ENCODE data around the gene MFSD2B.
"Not testable (repeated sequence)": the region's sequence is repeated elsewhere in the genome, so short reads cannot be mapped to it uniquely, and the experiment has no call there.

MFSD2B gene

DNA sequence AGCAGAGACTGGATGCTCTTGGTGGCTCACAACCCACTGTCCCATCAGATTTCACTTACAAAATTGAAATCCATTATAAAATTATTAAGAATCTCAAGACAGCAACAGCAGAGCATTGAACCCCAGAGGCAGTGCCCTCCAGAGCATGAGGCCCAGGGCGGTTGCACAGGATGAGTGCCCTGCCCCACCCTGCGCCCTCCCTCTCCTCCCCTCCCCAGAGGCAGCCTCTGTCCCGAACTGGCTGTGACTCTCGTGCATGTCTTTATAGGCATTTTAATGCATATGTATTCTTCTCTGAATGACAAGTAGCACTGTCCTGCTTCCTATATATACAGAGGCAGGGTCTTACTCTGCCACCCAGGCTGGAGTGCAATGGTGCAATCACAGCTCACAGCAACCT is 10.4 kb downstream of the MFSD2B start:
- DNase-seq, result no peak

DNA sequence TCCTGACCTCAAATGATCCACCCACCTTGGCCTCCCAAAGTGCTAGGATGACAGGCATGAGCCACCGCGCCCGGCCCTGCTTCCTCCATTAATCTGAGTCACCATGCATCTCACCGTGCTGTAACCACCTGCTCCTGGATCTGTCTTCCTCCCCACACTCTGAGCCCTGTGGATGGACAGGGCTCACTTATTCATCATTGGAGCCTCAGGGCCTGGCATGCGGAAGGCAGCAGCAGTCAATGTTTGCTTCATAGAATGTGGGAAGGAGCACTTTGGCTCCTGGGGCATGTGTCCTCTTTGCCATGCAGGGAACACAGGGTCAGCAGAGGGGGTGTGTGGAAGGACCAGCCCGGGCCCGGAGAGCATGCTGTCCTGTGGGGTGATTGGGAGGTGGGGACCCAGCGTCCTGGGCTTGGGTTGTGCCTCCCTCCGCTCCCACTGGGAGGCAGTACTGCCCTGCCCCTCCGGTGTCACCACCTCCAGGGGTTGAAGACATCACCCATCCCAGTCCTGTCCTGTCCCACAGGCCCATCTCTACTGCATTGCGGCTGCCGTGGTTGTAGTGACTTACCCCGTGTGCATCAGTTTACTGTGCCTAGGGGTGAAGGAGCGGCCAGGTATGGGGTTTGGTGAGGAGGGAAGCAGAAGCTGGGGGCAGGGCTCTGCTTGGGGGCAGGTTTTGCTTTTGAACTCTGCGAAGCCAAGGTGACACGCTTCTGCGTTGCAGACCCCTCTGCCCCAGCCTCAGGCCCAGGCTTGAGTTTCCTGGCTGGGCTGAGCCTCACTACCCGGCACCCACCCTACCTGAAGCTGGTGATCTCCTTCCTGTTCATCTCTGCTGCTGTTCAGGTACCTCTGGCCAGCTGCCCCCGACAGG is 11.5 kb downstream of the MFSD2B start:
- DNase-seq, result no peak

- DNase-seq, result no peak
These were observed 12.6 kb downstream of the MFSD2B start for GRCh38 chr2:24022324-24022974.

DNA sequence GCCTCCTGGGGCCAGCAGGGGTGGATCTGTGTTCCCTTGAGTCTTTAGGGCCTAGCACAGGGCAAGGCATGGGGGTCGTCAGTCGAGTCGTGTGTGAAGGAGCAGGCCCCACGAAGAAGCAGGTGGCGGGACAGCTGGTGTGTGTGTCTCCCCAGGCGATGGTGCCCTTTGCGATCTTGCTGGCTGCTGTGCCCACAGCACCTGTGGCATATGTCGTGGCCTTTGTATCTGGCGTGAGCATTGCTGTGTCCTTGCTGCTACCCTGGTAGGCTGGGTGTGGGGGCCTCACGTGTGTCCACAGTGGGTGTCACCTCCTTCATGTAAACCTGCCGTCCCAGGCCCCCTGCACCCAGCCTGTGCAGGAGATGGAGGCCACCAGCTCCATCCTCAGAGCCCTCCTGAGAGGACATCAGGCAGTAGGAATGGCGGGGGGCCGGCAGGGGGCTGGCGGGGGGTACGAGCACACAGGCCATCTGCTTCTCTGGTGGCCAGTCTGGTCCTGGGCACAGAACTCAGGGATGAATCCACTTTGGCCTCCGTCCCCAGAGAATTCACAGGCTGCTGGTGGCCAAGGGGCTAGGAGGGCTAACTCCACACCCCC is 13.2 kb downstream of the MFSD2B start:
- DNase-seq, result no peak

GRCh38 chr2:24024018-24024417 is 14.1 kb downstream of the MFSD2B start:
- DNase-seq, result no peak

GRCh38 chr2:24024996-24025663 is 15.2 kb downstream of the MFSD2B start:
- DNase-seq, result no peak

DNA sequence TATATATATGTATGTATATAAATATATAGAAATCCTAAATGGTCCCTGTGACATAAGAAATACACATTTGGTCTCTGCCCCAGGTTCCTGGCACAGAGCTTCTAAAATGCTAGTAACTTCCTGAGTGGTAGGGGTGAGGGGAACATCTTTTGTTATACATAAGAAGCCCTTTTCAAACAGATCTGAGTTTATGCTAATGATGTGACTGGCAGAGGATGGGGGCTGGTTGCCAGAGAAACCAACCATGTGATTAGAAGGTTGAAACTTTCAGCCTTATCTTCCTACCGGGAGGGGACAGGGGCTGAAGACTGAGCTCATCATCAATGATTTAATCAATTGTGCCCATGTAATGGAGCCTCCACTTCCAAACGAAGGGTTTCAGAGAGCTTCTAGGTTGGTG is 16.3 kb downstream of the MFSD2B start:
- no peak for DNase-seq

DNA sequence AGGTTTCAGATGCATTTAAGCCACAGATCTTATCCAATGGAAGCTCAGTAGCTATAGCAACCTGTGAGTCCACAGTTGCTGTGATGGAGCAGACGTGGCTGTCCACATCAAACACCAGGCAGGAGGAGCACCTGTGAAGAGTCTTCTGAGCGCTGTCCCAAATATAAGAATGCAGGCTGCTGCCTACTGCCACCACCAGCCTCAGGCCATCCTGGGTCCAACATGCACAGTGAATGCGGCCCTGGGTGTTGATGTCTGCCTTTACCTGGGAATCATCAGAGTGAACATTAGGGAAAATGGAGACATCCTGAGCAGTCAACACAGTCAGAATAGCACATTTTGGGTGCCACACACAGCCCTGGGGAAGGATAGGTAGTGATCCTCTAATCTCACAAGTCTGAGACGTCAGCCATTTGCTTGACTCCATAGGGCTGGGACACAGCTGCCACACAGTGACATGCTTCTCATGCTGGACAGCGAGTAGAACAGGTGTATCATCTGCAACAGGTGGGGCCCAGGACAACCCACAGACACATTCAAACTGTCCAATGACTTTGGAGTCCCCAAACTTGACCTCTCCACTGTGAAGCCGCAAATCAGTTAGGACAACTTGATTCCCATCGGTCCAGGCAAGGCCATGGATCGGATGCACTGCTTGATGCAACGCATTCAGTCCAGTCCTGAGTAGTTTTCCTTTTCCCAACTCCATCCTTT is 29.1 kb downstream of the MFSD2B start:
- no peak for DNase-seq

GRCh38 chr2:24040511-24040910 is 30.6 kb downstream of the MFSD2B start:
- no peak for DNase-seq

GRCh38 chr2:24043133-24043532 is 33.2 kb downstream of the MFSD2B start:
- DNase-seq, result not testable (repeated sequence)

DNA sequence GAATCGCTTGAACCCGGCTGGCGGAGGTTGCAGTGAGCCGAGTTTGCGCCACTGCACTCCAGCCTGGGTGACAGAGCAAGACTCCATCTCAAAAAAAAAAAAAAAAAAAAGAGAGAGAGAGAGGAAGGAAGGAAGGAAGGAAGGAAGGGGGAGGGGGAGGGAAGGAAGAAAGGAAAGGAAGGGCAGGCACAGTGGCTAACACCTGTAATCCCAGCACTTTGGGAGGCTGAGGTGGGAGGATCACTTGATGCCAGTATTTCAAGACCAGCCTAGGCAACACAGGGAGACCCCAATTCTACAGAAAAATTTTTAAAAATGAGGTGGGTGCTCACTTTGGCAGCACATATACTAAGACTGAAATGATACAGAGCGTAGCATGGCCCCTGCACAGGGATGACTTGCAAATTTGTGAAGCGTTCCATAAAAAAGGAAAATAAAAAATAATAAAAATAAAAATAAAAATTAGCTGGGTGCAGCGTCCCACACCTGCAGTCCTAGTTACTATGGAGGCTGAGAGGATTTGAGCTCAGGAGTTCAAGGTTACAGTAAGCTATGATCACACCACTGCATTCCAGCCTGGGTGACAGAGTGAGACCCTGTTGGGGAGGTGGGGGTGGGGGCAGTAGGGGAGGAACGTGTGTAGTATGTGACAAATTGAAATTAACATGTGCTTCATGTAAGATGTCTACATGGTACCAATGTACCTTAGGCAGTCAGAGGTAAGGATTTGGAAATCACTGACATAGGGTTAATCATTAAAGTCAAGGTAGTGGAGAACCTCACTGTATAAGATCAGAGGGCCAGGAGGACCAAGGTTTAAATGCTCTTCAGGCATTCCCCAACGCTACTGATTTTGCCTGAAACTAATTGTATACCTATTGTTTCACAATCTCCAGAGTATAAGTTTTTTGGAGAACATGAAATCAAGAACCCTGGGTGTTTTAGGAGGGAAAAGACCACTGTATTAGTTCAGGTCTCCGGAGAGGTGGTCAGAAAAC is 35.9 kb downstream of the MFSD2B start:
- DNase-seq, result no peak

GRCh38 chr2:24046599-24046929 is 36.7 kb downstream of the MFSD2B start:
- DNase-seq, result no peak

DNA sequence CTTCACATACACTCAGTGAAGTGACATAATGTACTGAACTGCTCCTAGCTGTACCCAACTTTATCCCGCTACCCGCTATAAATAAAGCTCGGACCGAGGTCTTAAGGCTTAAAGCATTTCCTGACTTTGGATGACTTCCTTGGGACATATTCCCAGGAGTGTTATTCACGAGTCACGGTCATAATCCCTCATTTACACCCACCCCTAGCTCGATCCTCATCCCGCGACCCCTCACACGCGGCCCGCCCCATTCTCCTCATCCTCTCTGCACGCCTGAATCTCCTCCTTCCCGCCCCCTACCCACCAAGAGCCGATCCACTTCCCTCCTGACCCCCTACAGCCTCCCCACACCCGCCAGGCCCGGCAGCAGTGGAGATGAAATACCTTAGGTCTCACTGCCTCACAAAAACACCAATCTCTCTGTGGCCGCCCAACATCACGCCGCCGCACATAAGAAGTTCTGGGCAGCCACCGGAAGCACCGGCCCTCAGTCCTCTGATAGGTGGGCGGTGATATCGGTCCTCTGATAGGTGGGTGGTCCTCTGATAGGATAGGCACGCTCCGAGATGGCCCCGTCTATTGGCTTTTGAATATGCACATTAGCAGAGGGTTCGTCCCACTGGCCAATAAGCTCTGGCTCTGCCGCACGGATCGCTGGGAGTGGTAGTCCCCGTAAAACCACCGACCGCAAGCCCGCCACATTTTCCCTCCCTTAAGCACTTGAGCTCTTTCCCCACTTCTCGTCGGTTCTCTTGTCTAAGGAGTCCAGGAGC is 37.2 kb downstream of the MFSD2B start, which contains the start of gene WDCP:
Gene WDCP, minus strand, starts transcription at position 462 of the 773 bp plus-strand sequence. CDS start 7,897 bp downstream, outside the sequence.
- peak; percentile 93 for DNase-seq

- no peak for DNase-seq
These were observed 37.8 kb downstream of the MFSD2B start for GRCh38 chr2:24047703-24048033.

GRCh38 chr2:24048769-24049484 is 39.0 kb downstream of the MFSD2B start:
- peak; percentile 4 for DNase-seq

GRCh38 chr2:24049485-24050021 is 39.7 kb downstream of the MFSD2B start, which contains the start of gene FKBP1B:
Gene FKBP1B, plus strand, starts transcription at chr2:24049741. Its CDS starts 109 bp downstream, at chr2:24049850.
- peak; percentile 55 for DNase-seq

GRCh38 chr2:24050041-24050979 is 40.4 kb downstream of the MFSD2B start:
- peak; percentile 10 for DNase-seq

GRCh38 chr2:24051833-24052232 is 41.9 kb downstream of the MFSD2B start:
- DNase-seq, result no peak
